Left lobe of liver (tissue), 2 donors: ENCODE data around the gene CCNJ. TPM values are rescaled to one million over a fixed set of nuclear protein-coding genes. Genes with fewer than 3 reads are reported as not detected.
A peak's percentile ranks its signal among the peaks of the same experiment; 100 is the strongest.
"Not testable (repeated sequence)": the region's sequence is repeated elsewhere in the genome, so short reads cannot be mapped to it uniquely, and the experiment has no call there.

ENCODE experiments used
- ATAC-seq: fragments of 200-7000 bp; cut with Tn5 transposase; one replicate; pipeline ENCODE4 v1.9.1; 2020; ENCODE audit warnings: mild to moderate bottlenecking, moderate library complexity
- DNase-seq: peaks from one replicate; pipeline ENCODE4 v3.0.0-alpha.2; 2020; ENCODE audit warnings: low spot score
- total RNA-seq: library from RNA; stranded (reverse); gene quantifications from one replicate; pipeline ENCODE4 v1.2.1, GENCODE V29; 2021
- donor health status: DM: no; HTN: no; CAD: no; lungs with moderate emphysema.
- donor health status: DM: no; HTN: yes; CAD: no.

CCNJ gene
- total RNA-seq: 1.7 TPM

- ATAC-seq: peak; percentile 94
Measured at GRCh38 chr10:96043033-96043892, at the start of gene CCNJ. Gene CCNJ, plus strand, starts transcription at chr10:96043583. Its CDS starts 811 bp downstream, at chr10:96044394.

GRCh38 chr10:95994376-95994775 is 49.0 kb upstream of the CCNJ start:
- ATAC-seq, DNase-seq: not testable (repeated sequence)

More at GRCh38 chr10:96043033-96043892, at the start of gene CCNJ:
- DNase-seq: peak; percentile 83

- ATAC-seq (no peak), DNase-seq (no peak)
Measured at GRCh38 chr10:95998255-95998784, 45.1 kb upstream of the CCNJ start.

GRCh38 chr10:96013956-96014355 is 29.4 kb upstream of the CCNJ start:
- ATAC-seq: no peak
- no peak for DNase-seq

GRCh38 chr10:96014473-96015102 is 28.8 kb upstream of the CCNJ start:
- ATAC-seq (no peak), DNase-seq (no peak)

GRCh38 chr10:96017191-96017687 is 26.1 kb upstream of the CCNJ start:
- no peak for DNase-seq
- ATAC-seq: peak; percentile 99

GRCh38 chr10:96021332-96021731 is 22.1 kb upstream of the CCNJ start:
- DNase-seq: no peak
- no peak for ATAC-seq

- ATAC-seq: no peak
- no peak for DNase-seq
Measured at GRCh38 chr10:96022739-96023138, 20.6 kb upstream of the CCNJ start.

GRCh38 chr10:96023168-96023567 is 20.2 kb upstream of the CCNJ start:
- ATAC-seq (no peak), DNase-seq (no peak)

- ATAC-seq: peak; percentile 46
- no peak for DNase-seq
Measured at GRCh38 chr10:96025566-96025965, 17.8 kb upstream of the CCNJ start.

GRCh38 chr10:96034625-96035024 is 8.8 kb upstream of the CCNJ start:
- no peak for DNase-seq
- ATAC-seq: no peak

- no peak for ATAC-seq
- no peak for DNase-seq
Measured at GRCh38 chr10:96038476-96039387, 4.7 kb upstream of the CCNJ start.

GRCh38 chr10:96041146-96041545 is 2.2 kb upstream of the CCNJ start:
- ATAC-seq: no peak
- DNase-seq: no peak

- DNase-seq: peak; percentile 52
- peak; percentile 62 for ATAC-seq
Measured at GRCh38 chr10:96043893-96044715, 721 bp downstream of the CCNJ start.

GRCh38 chr10:96044736-96045135 is 1.4 kb downstream of the CCNJ start:
- DNase-seq: no peak
- ATAC-seq: no peak

- DNase-seq (no peak), ATAC-seq (no peak)
Measured at GRCh38 chr10:96046546-96046945, 3.2 kb downstream of the CCNJ start.

GRCh38 chr10:96047004-96047649 is 3.7 kb downstream of the CCNJ start:
- ATAC-seq: no peak
- DNase-seq: no peak

GRCh38 chr10:96047925-96048324 is 4.5 kb downstream of the CCNJ start:
- ATAC-seq, DNase-seq: not testable (repeated sequence)

GRCh38 chr10:96049340-96049739 is 6.0 kb downstream of the CCNJ start:
- no peak for ATAC-seq
- DNase-seq: no peak
